Upper lobe of left lung (tissue), 6 donors: ENCODE measurements around the gene PSMB2. TPM values are rescaled to one million over a fixed set of nuclear protein-coding genes. Genes with fewer than 3 reads are reported as not detected.

Experiments used
- ATAC-seq, 2 donors: fragments of 200-7000 bp; cut with Tn5 transposase; one replicate each; pipeline ENCODE4 v1.9.1; 2022; ENCODE audit warnings: mild to moderate bottlenecking in 2 of 2, moderate library complexity in 2 of 2; ENCODE audit not compliant: low FRiP score in 2 of 2
- DNase-seq, 2 donors: peaks; one replicate each; pipeline ENCODE4 v3.0.0-alpha.2; 2019 to 2020
- H3K27ac ChIP-seq, 4 donors: fragments of 200-600 bp; sonication (generic); one replicate each; pipeline ENCODE4 v1.5.1; 2016 to 2019
- H3K27me3 ChIP-seq, 4 donors: fragments of 200-600 bp; sonication (generic); one replicate each; pipeline ENCODE4 v1.5.1; 2017 to 2019
- H3K36me3 ChIP-seq, 4 donors: fragments of 200-600 bp; sonication (generic); one replicate each; pipeline ENCODE4 v1.5.1; 2016 to 2019
- H3K4me1 ChIP-seq, 4 donors: fragments of 200-600 bp; sonication (generic); one replicate each; pipeline ENCODE4 v1.5.1; 2018 to 2019
- H3K4me3 ChIP-seq, 4 donors: fragments of 200-600 bp; sonication (generic); one replicate each; pipeline ENCODE4 v1.5.1; 2017 to 2019; ENCODE audit warnings: mild to moderate bottlenecking in 2 of 4, moderate library complexity in 1 of 4
- H3K9me3 ChIP-seq, 4 donors: fragments of 200-600 bp; sonication (generic); one replicate each; pipeline ENCODE4 v1.5.1; 2018 to 2019
- EP300 ChIP-seq, 4 donors: sonication (generic); formaldehyde crosslinking; IDR thresholded peaks; one replicate each; pipeline ENCODE4 v1.5.1; 2017; ENCODE audit warnings: antibody characterized with exemption in 4 of 4, control low read depth in 2 of 4
- POLR2A ChIP-seq, 4 donors: fragments of 450-650 bp; IDR thresholded peaks; one replicate each; pipeline ENCODE4 v1.5.1; 2016 to 2017; ENCODE audit warnings: antibody characterized with exemption in 4 of 4, mild to moderate bottlenecking in 2 of 4
- POLR2AphosphoS5 ChIP-seq, 2 donors: sonication (generic); formaldehyde crosslinking; IDR thresholded peaks; one replicate each; pipeline ENCODE4 v1.5.1; 2017; ENCODE audit warnings: antibody characterized with exemption in 2 of 2
- WGBS, 2 donors: methylation state at CpG; one replicate each; pipeline ENCODE4 v1.1.5; 2017 to 2018; 5-methylcytosine and 5-hydroxymethylcytosine counted together
- total RNA-seq, 6 donors: library from RNA; depleted of rRNA in 4 of 6; stranded (reverse); fragments of >200 nt in 4 of 6; gene quantifications; one replicate each; pipeline versions ENCODE4 v1.1.0 to v1.2.1, GENCODE V29; 2016 to 2021
- TF ChIP-seq, protein P1 (sequence below), 6 experiments: fragments of 450-650 bp in 4 of 6; fragments of 200-600 bp in 2 of 6; sonication (generic) in 2 of 6; IDR thresholded peaks; one replicate each; pipeline ENCODE4 v1.5.1; 2016 to 2019; ENCODE audit warnings: antibody characterized with exemption in 6 of 6
- donor health status: DM: no; HTN: no; CAD: no; lungs with moderate emphysema.
- donor health status: DM: no; HTN: yes; CAD: no; lungs with severe emphysema.

Gene PSMB2
- total RNA-seq, 6 donors from 2014 or later, result 17.8 to 45.6 (median 38.7) TPM

GRCh38 chr1:35571263-35571662, 70.1 kb downstream of the PSMB2 start:
- ATAC-seq, result no peak
- H3K27me3 ChIP-seq, result peaks cover 0 to 15% (median 4%) of the 10 kb centered on the region in 4 donors
- WGBS, 2 donors, result 83 to 86% methylated on average over 7 to 8 of the region's 8 CpGs
- H3K4me1 ChIP-seq, result peaks cover 9 to 38% (median 33%) of the 10 kb centered on the region in 4 donors
- no peak overlapping the region for H3K27ac ChIP-seq
- TF ChIP-seq POLR2AphosphoS5 (IDR thresholded peaks at IDR 0.05), result no peak
- TF ChIP-seq POLR2A (IDR thresholded peaks at IDR 0.05), result no peak
- TF ChIP-seq, protein P1, sequence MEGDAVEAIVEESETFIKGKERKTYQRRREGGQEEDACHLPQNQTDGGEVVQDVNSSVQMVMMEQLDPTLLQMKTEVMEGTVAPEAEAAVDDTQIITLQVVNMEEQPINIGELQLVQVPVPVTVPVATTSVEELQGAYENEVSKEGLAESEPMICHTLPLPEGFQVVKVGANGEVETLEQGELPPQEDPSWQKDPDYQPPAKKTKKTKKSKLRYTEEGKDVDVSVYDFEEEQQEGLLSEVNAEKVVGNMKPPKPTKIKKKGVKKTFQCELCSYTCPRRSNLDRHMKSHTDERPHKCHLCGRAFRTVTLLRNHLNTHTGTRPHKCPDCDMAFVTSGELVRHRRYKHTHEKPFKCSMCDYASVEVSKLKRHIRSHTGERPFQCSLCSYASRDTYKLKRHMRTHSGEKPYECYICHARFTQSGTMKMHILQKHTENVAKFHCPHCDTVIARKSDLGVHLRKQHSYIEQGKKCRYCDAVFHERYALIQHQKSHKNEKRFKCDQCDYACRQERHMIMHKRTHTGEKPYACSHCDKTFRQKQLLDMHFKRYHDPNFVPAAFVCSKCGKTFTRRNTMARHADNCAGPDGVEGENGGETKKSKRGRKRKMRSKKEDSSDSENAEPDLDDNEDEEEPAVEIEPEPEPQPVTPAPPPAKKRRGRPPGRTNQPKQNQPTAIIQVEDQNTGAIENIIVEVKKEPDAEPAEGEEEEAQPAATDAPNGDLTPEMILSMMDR (IDR thresholded peaks at IDR 0.05), result no peak
- TF ChIP-seq EP300 (IDR thresholded peaks at IDR 0.05), result no peak
- H3K36me3 ChIP-seq, result peaks cover 0 to 4% (median 1%) of the 10 kb centered on the region in 4 donors
- H3K9me3 ChIP-seq, result no peaks in the 10 kb centered on the region
- no peak overlapping the region for H3K4me3 ChIP-seq
- no peak for DNase-seq

DNA sequence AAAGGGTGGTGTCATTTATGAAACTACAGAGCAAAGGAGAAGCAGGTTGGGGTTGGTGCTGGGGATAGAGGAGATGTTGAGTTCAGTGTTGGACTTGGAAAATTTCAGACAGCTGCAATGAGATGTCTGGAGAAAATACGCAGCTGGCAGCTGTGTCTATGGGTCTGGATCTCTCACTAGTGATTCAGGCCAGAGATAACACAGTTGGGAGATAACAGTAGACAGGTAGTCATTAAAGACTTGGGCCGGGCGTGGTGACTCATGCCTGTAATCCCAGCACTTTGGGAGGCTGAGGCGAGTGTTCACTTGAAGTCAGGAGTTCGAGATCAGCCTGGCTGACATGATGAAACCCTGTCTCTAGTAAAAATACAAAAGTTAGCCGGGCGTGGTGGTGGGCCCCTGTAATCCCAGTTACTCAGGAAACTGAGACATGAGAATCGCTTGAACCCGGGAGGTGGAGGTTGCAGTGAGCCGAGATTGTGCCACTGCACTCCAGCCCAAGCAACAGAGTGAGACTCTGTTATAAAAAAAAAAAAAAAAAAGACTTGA, 70.7 kb downstream of the PSMB2 start:
- Histone ChIP-seq H3K36me3 (peaks cover 0 to 10% (median 4%) of the 10 kb centered on the region in 4 donors), H3K9me3 (no peaks in the 10 kb centered on the region), H3K4me1 (peaks cover 9 to 32% (median 28%) of the 10 kb centered on the region in 4 donors), H3K27ac (no peak overlapping the region), H3K4me3 (no peak overlapping the region), H3K27me3 (peaks cover 0 to 15% (median 4%) of the 10 kb centered on the region in 4 donors)
- 86 to 90% methylated on average over 10 of the region's 10 CpGs for WGBS, 2 donors
- ATAC-seq (no peak), DNase-seq (no peak)
- TF ChIP-seq, protein P1 (IDR thresholded peaks at IDR 0.05), result no peak
- TF ChIP-seq EP300 (IDR thresholded peaks at IDR 0.05), result no peak
- TF ChIP-seq POLR2A (IDR thresholded peaks at IDR 0.05), result no peak
- TF ChIP-seq POLR2AphosphoS5 (IDR thresholded peaks at IDR 0.05), result no peak

DNA sequence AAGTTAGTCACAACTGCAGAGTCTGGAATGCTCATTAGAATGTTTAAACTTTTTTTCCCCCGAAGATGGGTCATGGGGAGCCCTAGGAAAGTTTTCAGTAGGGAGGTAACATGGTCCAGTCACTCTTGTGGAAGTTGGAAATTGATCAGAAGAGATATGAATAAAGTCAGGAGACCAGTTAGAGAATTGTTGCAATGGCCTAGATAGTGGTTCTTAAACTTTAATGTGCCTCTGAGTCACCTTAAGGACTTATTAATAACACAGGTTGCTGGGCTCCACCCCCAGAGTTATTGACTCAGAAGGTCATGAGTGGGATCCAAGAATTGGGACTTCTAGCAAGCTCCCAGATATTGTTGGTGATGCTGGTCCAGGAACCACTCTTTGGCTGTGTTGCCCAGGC, 71.4 kb downstream of the PSMB2 start:
- ATAC-seq (no peak), DNase-seq (no peak)
- H3K9me3 ChIP-seq, result no peaks in the 10 kb centered on the region
- H3K27ac ChIP-seq, result no peak overlapping the region
- H3K4me1 ChIP-seq, result peaks cover 9 to 25% (median 20%) of the 10 kb centered on the region in 4 donors
- H3K36me3 ChIP-seq, result peaks cover 0 to 16% (median 7%) of the 10 kb centered on the region in 4 donors
- no peak overlapping the region for H3K4me3 ChIP-seq
- 80 to 91% methylated on average over 1 of the region's 1 CpG for WGBS, 2 donors
- H3K27me3 ChIP-seq, result peaks cover 0 to 15% (median 4%) of the 10 kb centered on the region in 4 donors
- TF ChIP-seq, protein P1 (IDR thresholded peaks at IDR 0.05), result no peak
- TF ChIP-seq EP300 (IDR thresholded peaks at IDR 0.05) (no peak), POLR2A (IDR thresholded peaks at IDR 0.05) (no peak), POLR2AphosphoS5 (IDR thresholded peaks at IDR 0.05) (no peak)

DNA sequence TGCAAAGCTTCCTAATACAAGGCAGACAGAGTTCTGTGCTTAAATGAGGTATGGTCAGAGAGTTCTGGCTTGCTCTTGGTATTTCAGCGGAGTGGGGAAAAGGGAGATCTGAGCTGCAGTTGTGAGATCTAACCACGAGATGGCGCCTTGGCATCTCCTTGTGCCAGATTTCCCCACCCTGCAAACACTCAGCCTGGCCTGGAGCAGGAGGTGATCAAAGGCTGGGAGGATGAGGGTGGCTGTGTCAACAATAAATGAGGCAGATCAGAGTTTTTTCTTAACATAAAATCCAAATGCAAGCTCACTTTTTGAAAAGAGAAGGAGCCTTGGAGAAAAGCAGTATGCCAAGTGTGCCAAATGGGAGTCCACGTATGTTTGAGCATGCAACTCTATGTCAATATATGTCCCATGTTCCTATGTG, 72.3 kb downstream of the PSMB2 start:
- Histone ChIP-seq H3K27ac (no peak overlapping the region), H3K36me3 (peaks cover 0 to 21% (median 8%) of the 10 kb centered on the region in 4 donors), H3K9me3 (no peaks in the 10 kb centered on the region), H3K27me3 (peaks cover 0 to 10% (median 4%) of the 10 kb centered on the region in 4 donors), H3K4me3 (no peak overlapping the region), H3K4me1 (peaks cover 9 to 21% (median 15%) of the 10 kb centered on the region in 4 donors)
- DNase-seq (peak in 1 of 2 donors; percentile 73), ATAC-seq (peak; percentile 72 to 78)
- TF ChIP-seq, protein P1 (IDR thresholded peaks at IDR 0.05), result peak; percentile 78 to 89 (median 84)
- TF ChIP-seq EP300 (IDR thresholded peaks at IDR 0.05), result no peak
- WGBS, 2 donors, result 19 to 37% methylated on average over 4 of the region's 4 CpGs
